Subcutaneous adipose tissue (tissue), 4 donors: ENCODE results near the gene MSI2. TPM values are rescaled to one million over a fixed set of nuclear protein-coding genes. Genes with fewer than 3 reads are reported as not detected.

ENCODE experiments used
- total RNA-seq, 4 donors: library from RNA; depleted of rRNA; stranded (reverse); fragments of >200 nt; gene quantifications; one replicate each; pipeline ENCODE4 v1.1.0, GENCODE V29; 2016
- TF ChIP-seq, protein P1 (sequence below): fragments of 450-650 bp; IDR thresholded peaks from one replicate; pipeline ENCODE4 v1.5.1; 2016; ENCODE audit warnings: low read depth, mild to moderate bottlenecking, control low read depth, antibody characterized with exemption, moderate library complexity

MSI2 gene
- total RNA-seq, 4 donors from 2014 or later = 9.5 to 12.9 (median 10.9) TPM

GRCh38 chr17:57366558-57367351 is 110.4 kb downstream of the MSI2 start:
- TF ChIP-seq, protein P1, sequence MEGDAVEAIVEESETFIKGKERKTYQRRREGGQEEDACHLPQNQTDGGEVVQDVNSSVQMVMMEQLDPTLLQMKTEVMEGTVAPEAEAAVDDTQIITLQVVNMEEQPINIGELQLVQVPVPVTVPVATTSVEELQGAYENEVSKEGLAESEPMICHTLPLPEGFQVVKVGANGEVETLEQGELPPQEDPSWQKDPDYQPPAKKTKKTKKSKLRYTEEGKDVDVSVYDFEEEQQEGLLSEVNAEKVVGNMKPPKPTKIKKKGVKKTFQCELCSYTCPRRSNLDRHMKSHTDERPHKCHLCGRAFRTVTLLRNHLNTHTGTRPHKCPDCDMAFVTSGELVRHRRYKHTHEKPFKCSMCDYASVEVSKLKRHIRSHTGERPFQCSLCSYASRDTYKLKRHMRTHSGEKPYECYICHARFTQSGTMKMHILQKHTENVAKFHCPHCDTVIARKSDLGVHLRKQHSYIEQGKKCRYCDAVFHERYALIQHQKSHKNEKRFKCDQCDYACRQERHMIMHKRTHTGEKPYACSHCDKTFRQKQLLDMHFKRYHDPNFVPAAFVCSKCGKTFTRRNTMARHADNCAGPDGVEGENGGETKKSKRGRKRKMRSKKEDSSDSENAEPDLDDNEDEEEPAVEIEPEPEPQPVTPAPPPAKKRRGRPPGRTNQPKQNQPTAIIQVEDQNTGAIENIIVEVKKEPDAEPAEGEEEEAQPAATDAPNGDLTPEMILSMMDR = no peak

- TF ChIP-seq, protein P1 = no peak
These were observed 112.5 kb downstream of the MSI2 start for GRCh38 chr17:57368637-57369336.

- TF ChIP-seq, protein P1 = no peak
These were observed 113.2 kb downstream of the MSI2 start for GRCh38 chr17:57369509-57369945.

- TF ChIP-seq, protein P1 = no peak
These were observed 113.8 kb downstream of the MSI2 start for GRCh38 chr17:57370037-57370581.

GRCh38 chr17:57370619-57371018 is 114.3 kb downstream of the MSI2 start:
- TF ChIP-seq, protein P1 = no peak

DNA sequence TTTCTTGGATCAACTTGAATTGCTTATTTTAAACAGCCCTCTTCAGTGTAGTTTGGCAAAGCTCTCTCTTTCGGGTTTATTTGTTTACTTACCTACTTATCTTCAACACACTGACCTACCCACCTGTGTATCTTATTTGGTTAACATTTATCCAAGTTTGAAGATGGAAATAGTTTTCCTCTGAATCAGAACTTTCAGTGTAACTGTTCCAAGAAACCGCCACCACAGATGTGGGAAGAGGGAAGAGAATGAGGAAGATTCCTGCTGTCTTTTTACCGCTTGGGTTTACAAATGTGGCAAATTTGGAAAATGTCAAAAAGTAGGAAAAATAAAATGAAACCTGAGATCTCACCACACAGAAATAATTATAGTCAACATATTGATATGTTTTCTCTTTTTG is 115.8 kb downstream of the MSI2 start:
- TF ChIP-seq, protein P1 = no peak

DNA sequence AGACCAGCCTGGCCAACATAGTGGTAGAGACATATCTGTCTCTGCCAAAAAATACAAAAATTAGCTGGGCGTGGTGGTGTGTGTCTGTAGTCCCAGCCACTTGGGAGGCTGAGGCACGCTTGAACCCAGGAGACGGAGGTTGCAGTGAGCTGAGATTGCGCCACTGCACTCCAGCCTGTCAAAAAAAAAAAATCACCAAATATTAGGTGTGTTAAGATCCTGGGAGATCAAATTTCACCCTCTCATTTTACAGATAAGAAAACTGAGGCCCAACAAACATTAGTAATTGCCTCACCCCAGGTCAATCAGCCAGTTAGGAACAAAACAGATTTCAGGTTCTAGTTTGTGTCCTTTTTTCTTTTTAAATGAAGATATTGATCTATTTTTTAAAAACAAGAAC is 116.7 kb downstream of the MSI2 start:
- TF ChIP-seq, protein P1 = no peak
